ENCODE data around the gene UBTD2. TPM values are rescaled to one million over a fixed set of nuclear protein-coding genes. Genes with fewer than 3 reads are reported as not detected.

Gene UBTD2
- total and polyA plus RNA-seq, 9 of the 15 experiments (the other 6 are each of a cell fraction or from before 2014, with no cell fraction given), result 0.01 to 0.46 (median 0.15) TPM; not detected in 1

DNA sequence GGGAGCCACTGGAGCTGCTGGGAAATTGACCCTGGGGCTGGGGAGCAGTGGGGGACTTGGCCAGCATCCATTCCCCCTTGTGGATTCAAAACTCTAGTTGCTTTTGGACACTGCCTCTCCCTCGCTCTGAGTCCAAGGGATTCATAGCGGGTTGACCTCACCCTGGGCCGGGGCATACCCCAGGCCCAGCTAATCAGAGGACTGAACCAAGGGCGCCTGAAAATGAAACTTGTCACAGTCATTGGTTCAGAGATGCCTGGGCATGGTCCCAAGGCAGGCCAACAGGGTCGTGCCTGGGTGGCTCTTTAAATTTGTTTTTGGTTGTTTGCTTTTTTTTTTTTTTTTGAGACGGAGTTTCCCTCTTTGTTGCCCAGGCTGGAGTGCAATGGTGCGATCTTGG lies 118.1 kb downstream of the UBTD2 start (continued):
- TF ChIP-seq ZNF780A (CRISPR knock-in tag; IDR thresholded peaks at IDR 0.05) (no peak), MTF1 (CRISPR knock-in tag; IDR thresholded peaks at IDR 0.05; ENCODE audit: borderline replicate concordance) (no peak)

DNA sequence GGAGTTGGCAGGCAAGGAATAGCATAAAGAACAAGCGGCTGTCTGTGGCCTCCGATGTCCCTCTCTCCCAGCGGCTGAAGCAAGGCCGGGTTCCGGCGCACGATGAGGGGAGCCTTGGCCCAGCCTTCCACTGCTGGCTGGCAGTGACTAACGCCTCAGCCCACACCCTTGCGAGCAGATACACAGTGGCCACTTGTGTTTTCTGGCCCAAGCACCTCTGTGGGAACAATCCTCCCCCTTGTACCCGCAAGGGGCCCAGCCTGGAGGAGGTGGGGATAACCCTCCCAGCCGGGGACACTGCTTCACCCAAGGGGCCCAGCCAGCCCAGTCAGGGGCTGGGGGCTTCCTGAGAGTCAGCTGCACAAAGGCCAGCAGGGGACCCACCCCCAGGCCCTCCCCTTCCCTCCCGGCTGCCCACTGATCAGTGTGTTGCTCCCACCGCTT lies 118.8 kb downstream of the UBTD2 start:
- no TSS peak for BruUV-seq (replicated peaks)
- Histone ChIP-seq H4K20me1 (replicated peaks; ENCODE audit: control insufficient read depth, insufficient read depth, low read length) (no peaks in the 10 kb centered on the region), H3K27me3 (ENCODE audit: control insufficient read depth in 2 of 2, insufficient read depth in 2 of 2, low read length in 2 of 2) (no peaks in the 10 kb centered on the region; a peak in 1 of 5 replicates), H3K27ac (ENCODE audit: extremely low read depth, low read depth, low read length) (no peak overlapping the region), H2AFZ (ENCODE audit: low read depth, low read length) (no peak overlapping the region), H3K4me3 (no peak overlapping the region), H3K36me3 (ENCODE audit: control insufficient read depth, insufficient read depth, low read length) (no peaks in the 10 kb centered on the region), H3K79me2 (ENCODE audit: control insufficient read depth, insufficient read depth, low read length) (no peaks in the 10 kb centered on the region), H3K4me1 (replicated peaks in 1 of 2; ENCODE audit: control insufficient read depth in 2 of 2, insufficient read depth in 2 of 2, low read length in 2 of 2) (peaks cover 0 to 10% of the 10 kb centered on the region in 2 experiments; a peak in 2 of 5 replicates), H3K9ac (ENCODE audit: insufficient read depth in 1 of 2, low read depth in 2 of 2, low read length in 2 of 2) (peak overlapping the region in 1 of 2 experiments; percentile 74; a peak in 2 of 4 replicates), H3K9me1 (ENCODE audit: control insufficient read depth, insufficient read depth, low read length) (peaks cover 4% of the 10 kb centered on the region), H3K9me3 (replicated peaks; ENCODE audit: control insufficient read depth, insufficient read depth, low read depth, low read length) (no peaks in the 10 kb centered on the region), H3K4me2 (ENCODE audit: insufficient read depth, low read length) (no peak overlapping the region)
- ChIA-PET POLR2A (interaction anchor here (0.7 to 0.8 kb wide), 3 partner anchors 8 to 94 kb away, joined by 3 to 4 read pairs (median 3); no protein-coding TSS in a partner anchor), CTCF (ENCODE audit: low intra/inter-chr PET ratio) (no interaction called here)
- in situ Hi-C loops (cut with MboI), result no loop called here
- intact Hi-C loops (cut with micrococcal nuclease), result no loop called here
- ATAC-seq (peak; percentile 19; the same call in 2 of the 3 replicates), DNase-seq (ENCODE audit: extremely low read depth in 1 of 4, low spot score in 3 of 4) (no peak), FAIRE-seq (no peak)
- TF ChIP-seq, protein P1, sequence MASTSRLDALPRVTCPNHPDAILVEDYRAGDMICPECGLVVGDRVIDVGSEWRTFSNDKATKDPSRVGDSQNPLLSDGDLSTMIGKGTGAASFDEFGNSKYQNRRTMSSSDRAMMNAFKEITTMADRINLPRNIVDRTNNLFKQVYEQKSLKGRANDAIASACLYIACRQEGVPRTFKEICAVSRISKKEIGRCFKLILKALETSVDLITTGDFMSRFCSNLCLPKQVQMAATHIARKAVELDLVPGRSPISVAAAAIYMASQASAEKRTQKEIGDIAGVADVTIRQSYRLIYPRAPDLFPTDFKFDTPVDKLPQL (IDR thresholded peaks at IDR 0.05; ENCODE audit: extremely low read depth, insufficient read length), result no peak
- TF ChIP-seq CBX2 (IDR thresholded peaks at IDR 0.05; ENCODE audit: insufficient read depth, low read length, poor library complexity, severe bottlenecking), result no peak
- TF ChIP-seq TBL1XR1 (IDR thresholded peaks at IDR 0.05; ENCODE audit: low read length in 2 of 2), result no peak
- TF ChIP-seq MAFK (IDR thresholded peaks at IDR 0.05; ENCODE audit: low read length), result no peak
- no peak for TF ChIP-seq KAT2B (IDR thresholded peaks at IDR 0.05; ENCODE audit: low read depth, low read length)
- TF ChIP-seq TAL1 (IDR thresholded peaks at IDR 0.05), result no peak
- no peak for TF ChIP-seq ZBTB1 (CRISPR knock-in tag; IDR thresholded peaks at IDR 0.05; ENCODE audit: borderline replicate concordance, low read depth)
- TF ChIP-seq MYBL2 (IDR thresholded peaks at IDR 0.05; ENCODE audit: low read depth), result no peak
- no peak for TF ChIP-seq MYBL2 (CRISPR knock-in tag; IDR thresholded peaks at IDR 0.05; ENCODE audit: borderline replicate concordance)
- TF ChIP-seq MYNN (IDR thresholded peaks at IDR 0.05), result no peak
- TF ChIP-seq MYNN (CRISPR knock-in tag; IDR thresholded peaks at IDR 0.05), result no peak
- no peak for TF ChIP-seq ZFX (CRISPR knock-in tag; IDR thresholded peaks at IDR 0.05)
- TF ChIP-seq SMARCC2 (IDR thresholded peaks at IDR 0.05; ENCODE audit: low read depth), result no peak
- TF ChIP-seq, protein P2, sequence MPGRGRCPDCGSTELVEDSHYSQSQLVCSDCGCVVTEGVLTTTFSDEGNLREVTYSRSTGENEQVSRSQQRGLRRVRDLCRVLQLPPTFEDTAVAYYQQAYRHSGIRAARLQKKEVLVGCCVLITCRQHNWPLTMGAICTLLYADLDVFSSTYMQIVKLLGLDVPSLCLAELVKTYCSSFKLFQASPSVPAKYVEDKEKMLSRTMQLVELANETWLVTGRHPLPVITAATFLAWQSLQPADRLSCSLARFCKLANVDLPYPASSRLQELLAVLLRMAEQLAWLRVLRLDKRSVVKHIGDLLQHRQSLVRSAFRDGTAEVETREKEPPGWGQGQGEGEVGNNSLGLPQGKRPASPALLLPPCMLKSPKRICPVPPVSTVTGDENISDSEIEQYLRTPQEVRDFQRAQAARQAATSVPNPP (IDR thresholded peaks at IDR 0.05; ENCODE audit: borderline replicate concordance, insufficient read depth, insufficient read length), result no peak
- no peak for TF ChIP-seq POLR2G (IDR thresholded peaks at IDR 0.05; ENCODE audit: low read depth, low read length)
- no peak for TF ChIP-seq RBM14 (IDR thresholded peaks at IDR 0.05; ENCODE audit: borderline replicate concordance, insufficient read depth, low read depth, low read length)
- TF ChIP-seq DNMT1 (IDR thresholded peaks at IDR 0.05), result no peak
- no peak for TF ChIP-seq ZNF224 (CRISPR knock-in tag; IDR thresholded peaks at IDR 0.05)
- no peak for TF ChIP-seq FOXA3 (CRISPR knock-in tag; conservative IDR thresholded peaks at IDR 0.05 in 1 of 2, IDR thresholded peaks at IDR 0.05 in 1 of 2)
- 87% methylated on average over 10 of the region's 13 CpGs for WGBS (ENCODE audit: insufficient coverage, low coverage, missing lambda C conversion rate)
